Nephron progenitor cell (in vitro differentiated cells): ENCODE results near the gene MARK1.

Experiments used
- DNase-seq: peaks from one replicate; pipeline ENCODE4 v3.0.0; 2021
- H3K27ac Mint-ChIP-seq: 2 replicates; pipeline ENCODE4 v1.8.0; 2021; ENCODE audit warnings: mild to moderate bottlenecking, moderate library complexity, mixed read lengths
- H3K27me3 Mint-ChIP-seq: 2 replicates; pipeline ENCODE4 v1.8.0; 2021; ENCODE audit warnings: mild to moderate bottlenecking, low read depth, mixed read lengths; ENCODE audit not compliant: poor library complexity
- H3K36me3 Mint-ChIP-seq: 2 replicates; pipeline ENCODE4 v1.8.0; 2021; ENCODE audit warnings: low read depth, mixed read lengths
- H3K4me1 Mint-ChIP-seq: 2 replicates; pipeline ENCODE4 v1.8.0; 2021; ENCODE audit warnings: mixed read lengths
- H3K4me3 Mint-ChIP-seq: 2 replicates; pipeline ENCODE4 v1.8.0; 2021; ENCODE audit warnings: mild to moderate bottlenecking, moderate library complexity, mixed read lengths
- H3K9me3 Mint-ChIP-seq: 2 replicates; pipeline ENCODE4 v1.8.0; 2021; ENCODE audit warnings: mild to moderate bottlenecking, moderate library complexity, mixed read lengths
- TF ChIP-seq, protein P1 (sequence below): fragments of 200-600 bp; sonication (generic); IDR thresholded peaks from 2 replicates; pipeline ENCODE4 v1.5.0; 2021; ENCODE audit warnings: antibody characterized with exemption

MARK1 gene

GRCh38 chr1:220687809-220688208 is 159.9 kb downstream of the MARK1 start:
- H3K27ac Mint-ChIP-seq: no peak overlapping the region
- H3K4me1 Mint-ChIP-seq: peaks cover 12% of the 10 kb centered on the region
- H3K9me3 Mint-ChIP-seq: no peaks in the 10 kb centered on the region
- no peak overlapping the region for H3K4me3 Mint-ChIP-seq
- DNase-seq: no peak
- no peaks in the 10 kb centered on the region for H3K36me3 Mint-ChIP-seq
- TF ChIP-seq, protein P1, sequence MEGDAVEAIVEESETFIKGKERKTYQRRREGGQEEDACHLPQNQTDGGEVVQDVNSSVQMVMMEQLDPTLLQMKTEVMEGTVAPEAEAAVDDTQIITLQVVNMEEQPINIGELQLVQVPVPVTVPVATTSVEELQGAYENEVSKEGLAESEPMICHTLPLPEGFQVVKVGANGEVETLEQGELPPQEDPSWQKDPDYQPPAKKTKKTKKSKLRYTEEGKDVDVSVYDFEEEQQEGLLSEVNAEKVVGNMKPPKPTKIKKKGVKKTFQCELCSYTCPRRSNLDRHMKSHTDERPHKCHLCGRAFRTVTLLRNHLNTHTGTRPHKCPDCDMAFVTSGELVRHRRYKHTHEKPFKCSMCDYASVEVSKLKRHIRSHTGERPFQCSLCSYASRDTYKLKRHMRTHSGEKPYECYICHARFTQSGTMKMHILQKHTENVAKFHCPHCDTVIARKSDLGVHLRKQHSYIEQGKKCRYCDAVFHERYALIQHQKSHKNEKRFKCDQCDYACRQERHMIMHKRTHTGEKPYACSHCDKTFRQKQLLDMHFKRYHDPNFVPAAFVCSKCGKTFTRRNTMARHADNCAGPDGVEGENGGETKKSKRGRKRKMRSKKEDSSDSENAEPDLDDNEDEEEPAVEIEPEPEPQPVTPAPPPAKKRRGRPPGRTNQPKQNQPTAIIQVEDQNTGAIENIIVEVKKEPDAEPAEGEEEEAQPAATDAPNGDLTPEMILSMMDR: no peak
- H3K27me3 Mint-ChIP-seq: peaks cover 48% of the 10 kb centered on the region

DNA sequence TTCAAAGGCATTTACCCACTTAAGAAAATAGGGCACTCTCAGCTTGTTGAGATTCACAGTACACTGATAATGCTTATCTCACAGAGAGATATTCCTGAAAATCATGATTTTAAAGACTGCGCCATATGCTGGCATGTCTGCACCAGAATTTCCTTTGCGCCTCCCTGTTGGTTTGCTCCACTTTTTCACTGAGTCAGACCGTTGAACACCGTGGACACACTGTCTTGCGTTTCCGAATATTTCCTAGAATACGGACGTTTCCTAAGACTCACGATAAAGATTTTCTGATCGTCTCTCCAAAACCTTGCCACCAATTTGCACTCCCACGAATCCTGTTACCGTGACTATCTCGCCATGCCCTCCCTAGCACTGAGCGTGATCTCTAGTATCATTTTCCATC is 161.7 kb downstream of the MARK1 start:
- DNase-seq: no peak
- peaks cover 12% of the 10 kb centered on the region for H3K4me1 Mint-ChIP-seq
- H3K27ac Mint-ChIP-seq: no peak overlapping the region
- H3K4me3 Mint-ChIP-seq: peak overlapping the region; percentile 87
- TF ChIP-seq, protein P1: no peak
- H3K9me3 Mint-ChIP-seq: no peaks in the 10 kb centered on the region
- no peaks in the 10 kb centered on the region for H3K36me3 Mint-ChIP-seq
- H3K27me3 Mint-ChIP-seq: peaks cover 59% of the 10 kb centered on the region

- no peaks in the 10 kb centered on the region for H3K9me3 Mint-ChIP-seq
- H3K27me3 Mint-ChIP-seq: peaks cover 59% of the 10 kb centered on the region
- H3K4me3 Mint-ChIP-seq: peak within 1 kb of the TSS; percentile 87
- H3K4me1 Mint-ChIP-seq: peaks cover 12% of the 10 kb centered on the region
- TF ChIP-seq, protein P1: peak; percentile 99
- H3K36me3 Mint-ChIP-seq: no peaks in the 10 kb centered on the region
- peak; percentile 90 for DNase-seq
- no peak within 1 kb of the TSS for H3K27ac Mint-ChIP-seq
These were observed 162.5 kb downstream of the MARK1 start, which contains the start of gene C1orf115 for GRCh38 chr1:220690140-220691052. C1orf115 (plus strand) TSS chr1:220690363; CDS start chr1:220690403, 40 bp downstream.

DNA sequence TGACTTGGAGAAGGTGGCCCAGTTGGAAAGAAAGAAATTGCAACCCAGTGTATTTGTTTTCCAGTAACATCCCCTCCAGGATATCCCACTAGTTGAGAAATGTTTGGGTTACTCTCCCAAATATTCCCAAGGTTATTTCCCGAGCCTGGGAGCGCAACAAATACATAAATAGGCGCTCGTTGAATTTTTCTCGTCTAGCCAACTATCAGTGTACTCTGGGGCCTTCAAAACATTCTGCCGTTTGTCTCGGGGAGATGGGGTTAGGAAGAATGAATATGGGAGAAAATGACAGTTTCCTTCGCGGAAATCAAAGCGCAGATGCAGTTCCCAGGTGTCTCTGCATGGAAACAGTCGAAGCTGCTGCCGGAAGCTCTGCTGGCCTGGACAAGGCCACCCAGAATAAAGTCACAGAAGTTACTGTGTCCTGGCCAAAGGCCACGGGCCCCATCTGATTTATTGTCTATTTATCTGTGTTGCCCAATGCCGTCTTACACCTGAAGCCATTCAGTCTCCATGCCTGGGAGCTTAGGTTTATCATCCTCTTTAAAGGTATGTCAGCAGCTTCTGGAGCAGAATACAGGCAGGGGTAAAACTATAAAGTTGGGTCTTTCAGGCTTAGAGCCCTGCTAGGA is 163.2 kb downstream of the MARK1 start:
- TF ChIP-seq, protein P1: no peak
- no peaks in the 10 kb centered on the region for H3K9me3 Mint-ChIP-seq
- H3K36me3 Mint-ChIP-seq: no peaks in the 10 kb centered on the region
- H3K27ac Mint-ChIP-seq: no peak overlapping the region
- H3K4me3 Mint-ChIP-seq: peak overlapping the region; percentile 75
- H3K27me3 Mint-ChIP-seq: peaks cover 59% of the 10 kb centered on the region
- H3K4me1 Mint-ChIP-seq: peaks cover 12% of the 10 kb centered on the region
- DNase-seq: no peak

DNA sequence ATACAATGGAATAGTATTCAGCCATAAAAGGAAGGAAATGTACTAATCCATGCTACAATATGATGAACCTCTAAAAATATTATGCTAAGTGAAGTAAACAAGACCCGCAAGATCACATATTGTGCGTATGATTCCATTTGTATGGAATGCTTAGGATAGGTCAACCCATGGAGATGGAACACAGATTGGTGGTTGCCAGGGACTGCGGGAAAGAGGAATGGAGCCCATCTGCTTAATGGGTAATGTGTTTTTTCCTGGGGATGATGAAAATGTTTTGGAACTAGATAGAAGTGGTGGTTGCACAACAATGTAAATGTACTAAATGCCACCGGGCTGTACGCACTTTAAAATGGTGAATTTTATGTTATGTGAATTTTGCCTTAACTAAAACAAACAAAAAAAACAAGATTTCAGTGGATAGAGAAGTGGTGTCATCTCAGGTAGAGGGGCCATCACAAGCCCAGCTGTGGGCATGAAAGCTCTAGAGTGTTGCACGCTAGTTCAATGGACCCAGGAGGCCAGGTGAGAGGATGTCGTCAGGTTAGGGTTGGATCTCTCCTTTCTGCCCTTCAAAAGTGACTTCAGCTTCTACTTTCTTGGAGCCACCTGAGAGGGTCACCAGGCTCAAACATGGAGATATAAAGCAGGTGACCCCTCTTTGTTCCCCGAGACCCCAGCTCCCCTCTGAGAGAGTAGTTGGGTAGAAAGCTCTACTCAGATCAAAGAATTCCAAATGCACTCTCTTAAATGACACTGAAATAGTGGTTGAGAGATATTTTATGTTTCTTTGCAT is 164.7 kb downstream of the MARK1 start:
- peaks cover 57% of the 10 kb centered on the region for H3K27me3 Mint-ChIP-seq
- peaks cover 12% of the 10 kb centered on the region for H3K4me1 Mint-ChIP-seq
- no peak overlapping the region for H3K4me3 Mint-ChIP-seq
- no peaks in the 10 kb centered on the region for H3K36me3 Mint-ChIP-seq
- H3K27ac Mint-ChIP-seq: no peak overlapping the region
- no peaks in the 10 kb centered on the region for H3K9me3 Mint-ChIP-seq
- TF ChIP-seq, protein P1: no peak
- no peak for DNase-seq
